K562 treated with DMSO at 1 percent for 48 hours (cell line): ENCODE results near the gene GRK7. TPM values are rescaled to one million over a fixed set of nuclear protein-coding genes. Genes with fewer than 3 reads are reported as not detected.

ENCODE experiments used
- total RNA-seq: library from RNA; unstranded; fragments of 300-600 nt; gene quantifications from 2 replicates; pipeline ENCODE4 v1.2.3, GENCODE V29; 2022; ENCODE audit warnings: low replicate concordance; ENCODE audit errors: extremely low read depth

The GRK7 gene, protein sequence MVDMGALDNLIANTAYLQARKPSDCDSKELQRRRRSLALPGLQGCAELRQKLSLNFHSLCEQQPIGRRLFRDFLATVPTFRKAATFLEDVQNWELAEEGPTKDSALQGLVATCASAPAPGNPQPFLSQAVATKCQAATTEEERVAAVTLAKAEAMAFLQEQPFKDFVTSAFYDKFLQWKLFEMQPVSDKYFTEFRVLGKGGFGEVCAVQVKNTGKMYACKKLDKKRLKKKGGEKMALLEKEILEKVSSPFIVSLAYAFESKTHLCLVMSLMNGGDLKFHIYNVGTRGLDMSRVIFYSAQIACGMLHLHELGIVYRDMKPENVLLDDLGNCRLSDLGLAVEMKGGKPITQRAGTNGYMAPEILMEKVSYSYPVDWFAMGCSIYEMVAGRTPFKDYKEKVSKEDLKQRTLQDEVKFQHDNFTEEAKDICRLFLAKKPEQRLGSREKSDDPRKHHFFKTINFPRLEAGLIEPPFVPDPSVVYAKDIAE (N-terminal part only)
- total RNA-seq = not detected in 2 replicates

DNA sequence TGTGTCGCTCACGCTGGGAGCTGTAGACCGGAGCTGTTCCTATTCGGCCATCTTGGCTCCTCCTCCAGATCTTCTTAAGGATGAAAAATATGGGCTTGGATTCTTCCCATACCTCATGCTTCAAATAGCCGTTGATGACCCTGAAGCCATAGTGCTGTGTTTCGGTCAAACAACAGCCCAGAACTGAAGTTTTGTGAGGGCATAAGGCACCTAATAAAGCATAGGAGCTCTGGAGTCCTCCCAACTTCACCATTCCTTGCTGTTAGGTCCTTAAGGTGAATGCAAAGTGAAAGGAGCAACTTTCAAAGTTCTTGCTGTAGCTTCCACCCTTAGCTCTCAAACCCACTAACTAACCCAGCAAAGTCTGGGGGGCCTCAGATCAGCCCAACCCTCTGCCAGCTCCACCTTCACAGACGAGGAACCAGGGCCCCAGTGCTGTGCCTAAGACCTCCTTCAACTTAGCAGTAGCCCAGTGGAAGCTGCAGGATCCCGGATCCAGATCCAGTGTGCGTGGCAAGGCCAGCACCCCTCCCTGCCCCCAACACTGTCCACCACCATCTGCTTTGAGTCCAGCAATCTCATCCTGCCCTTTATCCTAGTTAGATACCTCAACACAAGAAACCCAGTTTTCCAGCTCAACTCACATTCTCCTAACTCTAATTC is at the start of gene GRK7:
Gene GRK7 (plus strand): TSS at position 321 of the 663 bp plus-strand sequence. CDS start 14,877 bp downstream, outside the sequence.

DNA sequence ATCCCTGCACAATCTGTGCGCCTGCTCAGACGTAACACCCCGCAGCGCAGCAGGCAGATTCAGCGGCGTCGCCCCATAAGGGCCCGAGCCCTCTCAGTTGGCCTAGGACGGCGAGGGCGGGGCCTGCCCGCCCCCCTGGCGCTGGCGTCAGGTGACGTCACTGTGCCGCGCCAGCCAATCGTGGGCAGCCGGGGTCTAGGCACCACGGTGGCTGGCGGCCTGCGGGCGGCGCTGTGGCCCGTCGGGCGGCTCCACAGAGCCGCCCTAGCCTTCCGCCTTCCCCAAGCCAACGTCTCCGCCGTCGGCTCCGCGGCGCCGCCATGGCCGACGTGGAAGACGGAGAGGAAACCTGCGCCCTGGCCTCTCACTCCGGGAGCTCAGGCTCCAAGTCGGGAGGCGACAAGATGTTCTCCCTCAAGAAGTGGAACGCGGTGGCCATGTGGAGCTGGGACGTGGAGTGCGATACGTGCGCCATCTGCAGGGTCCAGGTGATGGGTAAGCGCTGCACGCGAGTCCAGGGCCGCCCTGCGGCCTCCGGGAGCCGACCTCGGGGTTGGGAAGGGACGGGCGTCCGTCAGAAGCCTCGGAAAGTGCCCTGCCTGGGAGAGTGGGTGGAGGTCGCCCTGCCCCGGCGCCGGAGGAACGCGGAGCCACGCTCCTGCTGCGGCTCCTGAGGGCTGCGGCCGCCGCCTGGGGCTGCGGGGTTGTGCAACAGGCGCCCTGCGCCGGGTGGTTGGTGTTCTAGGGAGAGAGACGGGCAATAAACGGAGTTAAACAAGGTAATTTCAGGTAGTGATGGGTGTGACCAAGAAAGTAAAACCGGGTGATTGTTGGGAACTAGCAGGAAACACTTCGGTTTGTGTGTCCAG is 25.0 kb upstream of the GRK7 start, which contains the start of gene RNF7:
Gene RNF7 (plus strand): TSS at position 277 of the 869 bp plus-strand sequence. CDS start 44 bp downstream, at position 321.

Other genes with a start within 250 kb of the GRK7 start
- not detected in 2 replicates for gene RNF7, start 25.1 kb upstream of the GRK7 start, total RNA-seq
- gene ATP1B3, start 113.2 kb downstream of the GRK7 start, total RNA-seq = not detected in 2 replicates